SK-N-SH (cell line): ENCODE measurements around the gene TIMM22. TPM values are rescaled to one million over a fixed set of nuclear protein-coding genes. Genes with fewer than 3 reads are reported as not detected.

Source experiments
- CTCF ChIA-PET: fragments of 300-600, 350-600 bp; formaldehyde crosslinking; extraction: SDS; loops from one replicate; lab custom pipeline; 2021; lab: Yijun Ruan, JAX
- POLR2A ChIA-PET: fragments of 350-600 bp; sonication (Branson Sonifier 250); formaldehyde crosslinking; extraction: SDS; loops from one replicate; lab custom pipeline; 2020; ENCODE audit warnings: antibody characterized with exemption, inconsistent platforms; lab: Yijun Ruan, JAX
- DNase-seq: peaks from one replicate; pipeline ENCODE4 v3.0.0; 2012
- H2AFZ ChIP-seq: fragments of 200-600 bp; sonication (generic); 2 replicates; pipeline ENCODE4 v1.8.1; 2016; ENCODE audit warnings: antibody characterized with exemption, mild to moderate bottlenecking, low read depth
- H3F3A ChIP-seq: fragments of 200-600 bp; sonication (generic); replicated peaks from 2 replicates; pipeline ENCODE3; 2016; ENCODE audit warnings: antibody characterized with exemption, mild to moderate bottlenecking; ENCODE audit not compliant: insufficient read depth
- H3K27ac ChIP-seq, 2 experiments: fragments of 200-500 bp in 1 of 2; fragments of 200-600 bp in 1 of 2; sonication (Bioruptor generic) in 1 of 2; sonication (generic), shearing (Covaris generic) in 1 of 2; 2 replicates each; pipeline versions ENCODE4 v1.5.1 to v1.6.1; 2014 to 2016; ENCODE audit warnings: low read depth in 2 of 2, inconsistent platforms in 1 of 2, low read length in 1 of 2, mild to moderate bottlenecking in 1 of 2, mixed read lengths in 1 of 2
- H3K27me3 ChIP-seq: fragments of 200-600 bp; sonication (generic), shearing (Covaris generic); 2 replicates; pipeline ENCODE4 v1.6.1; 2016; ENCODE audit warnings: mixed run types; ENCODE audit not compliant: insufficient read depth
- H3K36me3 ChIP-seq, 2 experiments: fragments of 200-500 bp in 1 of 2; fragments of 200-600 bp in 1 of 2; sonication (Bioruptor generic) in 1 of 2; sonication (generic) in 1 of 2; replicated peaks in 1 of 2; 2 replicates each; pipeline versions ENCODE3 to v1.5.1; 2014 to 2016; ENCODE audit warnings: low read length in 1 of 2, mild to moderate bottlenecking in 1 of 2; ENCODE audit not compliant: insufficient read depth in 2 of 2, control insufficient read depth in 1 of 2
- H3K4me1 ChIP-seq, 2 experiments: fragments of 200-500 bp in 1 of 2; fragments of 200-600 bp in 1 of 2; sonication (Bioruptor generic) in 1 of 2; sonication (generic), shearing (Covaris generic) in 1 of 2; 2 replicates each; pipeline versions ENCODE4 v1.5.1 to v1.6.1; 2014 to 2016; ENCODE audit warnings: low read depth in 1 of 2, low read length in 1 of 2, mixed run types in 1 of 2; ENCODE audit not compliant: insufficient read depth in 2 of 2, control insufficient read depth in 1 of 2
- H3K4me2 ChIP-seq: fragments of 200-600 bp; sonication (generic), shearing (Covaris generic); 2 replicates; pipeline ENCODE4 v1.6.1; 2017; ENCODE audit warnings: mixed run types
- H3K4me3 ChIP-seq, 2 experiments: fragments of 200-500 bp in 1 of 2; fragments of 200-600 bp in 1 of 2; sonication (Bioruptor generic) in 1 of 2; sonication (generic), shearing (Covaris generic) in 1 of 2; 2 replicates each; pipeline versions ENCODE4 v1.5.1 to v1.8.1; 2014 to 2016; ENCODE audit warnings: low read depth in 2 of 2, inconsistent platforms in 1 of 2, low read length in 1 of 2, mild to moderate bottlenecking in 1 of 2, mixed read lengths in 1 of 2, moderate library complexity in 1 of 2
- H3K79me2 ChIP-seq: fragments of 200-600 bp; sonication (generic); 2 replicates; pipeline ENCODE4 v1.8.1; 2017; ENCODE audit warnings: mild to moderate bottlenecking; ENCODE audit not compliant: insufficient read depth
- H3K9ac ChIP-seq: fragments of 200-600 bp; sonication (generic); 2 replicates; pipeline ENCODE4 v1.6.1; 2017; ENCODE audit warnings: mixed run types
- H3K9me2 ChIP-seq: fragments of 200-600 bp; sonication (generic); 2 replicates; pipeline ENCODE4 v1.6.1; 2017; ENCODE audit warnings: mixed run types
- H3K9me3 ChIP-seq: fragments of 200-600 bp; sonication (generic); 2 replicates; pipeline ENCODE4 v1.6.1; 2017; ENCODE audit warnings: mixed run types, mild to moderate bottlenecking, moderate library complexity
- H4K20me1 ChIP-seq: fragments of 200-600 bp; sonication (generic); 2 replicates; pipeline ENCODE4 v1.6.1; 2017; ENCODE audit warnings: mild to moderate bottlenecking, mixed run types; ENCODE audit not compliant: insufficient read depth
- ELF1 ChIP-seq: IDR thresholded peaks from 2 replicates; pipeline ENCODE4 v1.4.0; 2012
- EP300 ChIP-seq, 2 experiments: IDR thresholded peaks; 2 replicates each; pipeline versions ENCODE4 v1.4.0 to v1.6.1; 2012; ENCODE audit warnings: borderline replicate concordance in 1 of 2, low read depth in 1 of 2, low read length in 1 of 2
- GABPA ChIP-seq: IDR thresholded peaks from 2 replicates; pipeline ENCODE4 v1.4.0; 2012; ENCODE audit warnings: low read depth, mild to moderate bottlenecking
- GATA2 ChIP-seq: sonication (generic); formaldehyde crosslinking; IDR thresholded peaks from 2 replicates; pipeline ENCODE4 v1.5.0; 2020; ENCODE audit warnings: mild to moderate bottlenecking, missing genetic modification reagents
- IRF3 ChIP-seq: fragments of 150-350 bp; IDR thresholded peaks from 2 replicates; pipeline ENCODE4 v1.6.1; 2016; ENCODE audit warnings: mild to moderate bottlenecking, low read depth, low read length
- JUND ChIP-seq: IDR thresholded peaks from 2 replicates; pipeline ENCODE4 v1.4.0; 2012
- MXI1 ChIP-seq: IDR thresholded peaks from 2 replicates; pipeline ENCODE4 v1.6.1; 2012; ENCODE audit warnings: mild to moderate bottlenecking, low read depth, low read length, improper control_type of control experiment
- NFIC ChIP-seq: IDR thresholded peaks from 2 replicates; pipeline ENCODE4 v1.4.0; 2012; ENCODE audit warnings: borderline replicate concordance
- NRF1 ChIP-seq: IDR thresholded peaks from 2 replicates; pipeline ENCODE4 v1.6.1; 2012; ENCODE audit warnings: low read depth, mild to moderate bottlenecking, low read length
- POLR2AphosphoS5 ChIP-seq: IDR thresholded peaks from 2 replicates; pipeline ENCODE4 v1.6.1; 2012; ENCODE audit warnings: low read depth, low read length
- RAD21 ChIP-seq: IDR thresholded peaks from 2 replicates; pipeline ENCODE4 v1.6.1; 2012; ENCODE audit warnings: mild to moderate bottlenecking, low read length
- RCOR1 ChIP-seq: fragments of 150-350 bp; IDR thresholded peaks from 2 replicates; pipeline ENCODE4 v1.6.1; 2017; ENCODE audit warnings: antibody characterized with exemption, low read length
- REST ChIP-seq: IDR thresholded peaks from 2 replicates; pipeline ENCODE4 v1.6.1; 2012; ENCODE audit warnings: mild to moderate bottlenecking, low read depth, low read length, moderate library complexity
- RFX5 ChIP-seq: IDR thresholded peaks from 2 replicates; pipeline ENCODE4 v1.6.1; 2012; ENCODE audit warnings: mild to moderate bottlenecking, improper control_type of control experiment, low read length
- SIN3A ChIP-seq: IDR thresholded peaks from 2 replicates; pipeline ENCODE4 v1.6.1; 2012; ENCODE audit warnings: low read depth, mild to moderate bottlenecking, low read length, moderate library complexity, borderline replicate concordance
- TAF1 ChIP-seq: IDR thresholded peaks from 2 replicates; pipeline ENCODE4 v1.6.1; 2012; ENCODE audit warnings: low read depth, mild to moderate bottlenecking, low read length, moderate library complexity, borderline replicate concordance
- TCF12 ChIP-seq: IDR thresholded peaks from 2 replicates; pipeline ENCODE4 v1.4.0; 2012
- TEAD4 ChIP-seq: IDR thresholded peaks from 2 replicates; pipeline ENCODE4 v1.4.0; 2012; ENCODE audit warnings: mild to moderate bottlenecking, borderline replicate concordance; ENCODE audit not compliant: insufficient read depth
- YY1 ChIP-seq: IDR thresholded peaks from 2 replicates; pipeline ENCODE4 v1.4.0; 2012; ENCODE audit warnings: low read depth, mild to moderate bottlenecking
- WGBS: methylation state at CpG from one replicate; pipeline ENCODE4 v1.1.6; 2017; ENCODE audit warnings: low lambda C conversion rate; 5-methylcytosine and 5-hydroxymethylcytosine counted together
- polyA plus RNA-seq, 3 experiments: library from polyadenylated mRNA; depleted of rRNA; stranded (reverse); fragments of >200 nt; gene quantifications; 2 replicates each; pipeline ENCODE4 v1.2.3, GENCODE V29; 2012
- TF ChIP-seq, protein P1 (sequence below): IDR thresholded peaks from 2 replicates; pipeline ENCODE4 v1.4.0; 2012; ENCODE audit warnings: low read depth, borderline replicate concordance
- TF ChIP-seq, protein P2 (sequence below): IDR thresholded peaks from 2 replicates; pipeline ENCODE4 v1.4.0; 2012; ENCODE audit warnings: low read depth, borderline replicate concordance
- TF ChIP-seq, protein P3 (sequence below): IDR thresholded peaks from 2 replicates; pipeline ENCODE4; 2012

Gene TIMM22
- polyA plus RNA-seq, 1 of the 3 experiments (the other 2 are of a cell fraction): 9.9 TPM

GRCh38 chr17:1013729-1014090 is 16.8 kb downstream of the TIMM22 start (continued):
- no peak for TF ChIP-seq REST
- no peak for TF ChIP-seq IRF3
- no peak for TF ChIP-seq JUND
- TF ChIP-seq RCOR1: no peak
- no peak for TF ChIP-seq TEAD4
- TF ChIP-seq ELF1: no peak
- TF ChIP-seq GATA2 (CRISPR knock-in tag): no peak
- TF ChIP-seq POLR2AphosphoS5: no peak
- no peak for TF ChIP-seq YY1
- TF ChIP-seq MXI1: no peak
- TF ChIP-seq, all 33 proteins: peak for 0

GRCh38 chr17:1018547-1018946 is 21.6 kb downstream of the TIMM22 start:
- CTCF ChIA-PET: interaction anchor here (1.0 to 2.4 kb wide), 4 partner anchors 17 to 38 kb away, joined by 3 to 7 read pairs (median 4); no protein-coding TSS in a partner anchor
- H2AFZ ChIP-seq: no peak overlapping the region

More at GRCh38 chr17:1018547-1018946, 21.6 kb downstream of the TIMM22 start:
- Histone ChIP-seq H3K27ac (no peak overlapping the region), H3K9me2 (no peaks in the 10 kb centered on the region), H3K9me3 (no peaks in the 10 kb centered on the region), H4K20me1 (no peaks in the 10 kb centered on the region), H3F3A (no peaks in the 10 kb centered on the region), H3K36me3 (peaks cover 0 to 2% of the 10 kb centered on the region in 2 experiments), H3K4me1 (no peaks in the 10 kb centered on the region), H3K27me3 (no peaks in the 10 kb centered on the region), H3K4me3 (no peak overlapping the region), H3K4me2 (no peak overlapping the region), H3K79me2 (no peaks in the 10 kb centered on the region), H3K9ac (no peak overlapping the region)
- DNase-seq: no peak
- WGBS: 96% methylated on average over 9 of the region's 11 CpGs
- TF ChIP-seq, protein P1, sequence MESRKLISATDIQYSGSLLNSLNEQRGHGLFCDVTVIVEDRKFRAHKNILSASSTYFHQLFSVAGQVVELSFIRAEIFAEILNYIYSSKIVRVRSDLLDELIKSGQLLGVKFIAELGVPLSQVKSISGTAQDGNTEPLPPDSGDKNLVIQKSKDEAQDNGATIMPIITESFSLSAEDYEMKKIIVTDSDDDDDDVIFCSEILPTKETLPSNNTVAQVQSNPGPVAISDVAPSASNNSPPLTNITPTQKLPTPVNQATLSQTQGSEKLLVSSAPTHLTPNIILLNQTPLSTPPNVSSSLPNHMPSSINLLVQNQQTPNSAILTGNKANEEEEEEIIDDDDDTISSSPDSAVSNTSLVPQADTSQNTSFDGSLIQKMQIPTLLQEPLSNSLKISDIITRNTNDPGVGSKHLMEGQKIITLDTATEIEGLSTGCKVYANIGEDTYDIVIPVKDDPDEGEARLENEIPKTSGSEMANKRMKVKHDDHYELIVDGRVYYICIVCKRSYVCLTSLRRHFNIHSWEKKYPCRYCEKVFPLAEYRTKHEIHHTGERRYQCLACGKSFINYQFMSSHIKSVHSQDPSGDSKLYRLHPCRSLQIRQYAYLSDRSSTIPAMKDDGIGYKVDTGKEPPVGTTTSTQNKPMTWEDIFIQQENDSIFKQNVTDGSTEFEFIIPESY: no peak
- TF ChIP-seq RFX5 (no peak), RCOR1 (no peak), GATA2 (CRISPR knock-in tag) (no peak), EP300 (IDR thresholded peaks at IDR 0.05; ENCODE audit: borderline replicate concordance in 1 of 2, low read depth in 1 of 2, low read length in 1 of 2) (no peak), TAF1 (no peak), TCF12 (no peak), NFIC (no peak), NRF1 (no peak), GABPA (no peak), MXI1 (no peak), RAD21 (no peak), SIN3A (no peak)
- TF ChIP-seq, protein P2, sequence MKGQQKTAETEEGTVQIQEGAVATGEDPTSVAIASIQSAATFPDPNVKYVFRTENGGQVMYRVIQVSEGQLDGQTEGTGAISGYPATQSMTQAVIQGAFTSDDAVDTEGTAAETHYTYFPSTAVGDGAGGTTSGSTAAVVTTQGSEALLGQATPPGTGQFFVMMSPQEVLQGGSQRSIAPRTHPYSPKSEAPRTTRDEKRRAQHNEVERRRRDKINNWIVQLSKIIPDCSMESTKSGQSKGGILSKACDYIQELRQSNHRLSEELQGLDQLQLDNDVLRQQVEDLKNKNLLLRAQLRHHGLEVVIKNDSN: no peak
- TF ChIP-seq, protein P3, sequence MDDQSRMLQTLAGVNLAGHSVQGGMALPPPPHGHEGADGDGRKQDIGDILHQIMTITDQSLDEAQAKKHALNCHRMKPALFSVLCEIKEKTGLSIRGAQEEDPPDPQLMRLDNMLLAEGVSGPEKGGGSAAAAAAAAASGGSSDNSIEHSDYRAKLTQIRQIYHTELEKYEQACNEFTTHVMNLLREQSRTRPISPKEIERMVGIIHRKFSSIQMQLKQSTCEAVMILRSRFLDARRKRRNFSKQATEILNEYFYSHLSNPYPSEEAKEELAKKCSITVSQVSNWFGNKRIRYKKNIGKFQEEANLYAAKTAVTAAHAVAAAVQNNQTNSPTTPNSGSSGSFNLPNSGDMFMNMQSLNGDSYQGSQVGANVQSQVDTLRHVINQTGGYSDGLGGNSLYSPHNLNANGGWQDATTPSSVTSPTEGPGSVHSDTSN: no peak
- POLR2A ChIA-PET: no interaction called here
